ENCODE data around the gene GPATCH4. TPM values are rescaled to one million over a fixed set of nuclear protein-coding genes. Genes with fewer than 3 reads are reported as not detected.

GPATCH4 gene
- total RNA-seq, 1 experiment from 2014 or later = 44.4 TPM

DNA sequence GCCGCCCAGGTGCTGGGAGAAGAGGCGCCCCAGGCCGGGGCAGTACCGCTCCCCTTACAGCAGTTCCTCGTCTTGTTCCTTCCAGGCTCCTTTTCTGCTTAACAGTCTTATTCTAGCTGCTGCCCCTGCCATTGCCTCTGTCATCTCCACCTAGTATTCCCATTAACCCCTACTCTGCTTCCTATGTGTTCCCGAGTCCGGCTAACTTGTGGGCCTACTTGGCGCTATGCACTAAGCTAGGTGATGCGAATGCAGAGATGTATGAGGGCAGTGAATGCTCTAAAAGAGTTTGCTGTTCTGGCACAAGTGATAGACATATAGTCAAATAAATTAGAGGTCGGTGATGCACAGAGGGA, 28.6 kb downstream of the GPATCH4 start:
- Histone ChIP-seq H3K27ac (ENCODE audit: low read length) (no peak overlapping the region), H3K9me3 (ENCODE audit: control insufficient read depth, insufficient read depth, low read depth, low read length) (no peaks in the 10 kb centered on the region), H3K4me1 (ENCODE audit: control insufficient read depth, insufficient read depth, low read length) (peaks cover 10% of the 10 kb centered on the region), H3K36me3 (ENCODE audit: control insufficient read depth, insufficient read depth, low read length) (peaks cover 13% of the 10 kb centered on the region), H3K4me3 (ENCODE audit: low read depth in 2 of 2, low read length in 2 of 2) (peak overlapping the region; percentile 77 to 96), H3K27me3 (ENCODE audit: control insufficient read depth, insufficient read depth, low read length) (no peaks in the 10 kb centered on the region)
- intact Hi-C loops (cut with micrococcal nuclease; ENCODE audit: unreplicated experiment) (loop anchor here (5.0 kb wide), 1 partner anchor 105 kb away; no protein-coding TSS in a partner anchor), in situ Hi-C loops (cut with HindIII; ENCODE audit: low pct_unique_long_range_greater_than_20kb, low sequenced_read_pairs) (no loop called here)
- DNase-seq (ENCODE audit: low read depth, low spot score) (no peak), ATAC-seq (peak; percentile 50)
- POLR2A ChIA-PET = no interaction called here
- TF ChIP-seq POLR2AphosphoS5 (IDR thresholded peaks at IDR 0.05; ENCODE audit: low read depth, low read length) = no peak
- no TSS peak for BruUV-seq (replicated peaks)
- CTCF ChIA-PET = interaction anchor here (0.5 kb wide), 1 partner anchor 154 kb away, joined by 3 read pairs; no protein-coding TSS in a partner anchor

DNA sequence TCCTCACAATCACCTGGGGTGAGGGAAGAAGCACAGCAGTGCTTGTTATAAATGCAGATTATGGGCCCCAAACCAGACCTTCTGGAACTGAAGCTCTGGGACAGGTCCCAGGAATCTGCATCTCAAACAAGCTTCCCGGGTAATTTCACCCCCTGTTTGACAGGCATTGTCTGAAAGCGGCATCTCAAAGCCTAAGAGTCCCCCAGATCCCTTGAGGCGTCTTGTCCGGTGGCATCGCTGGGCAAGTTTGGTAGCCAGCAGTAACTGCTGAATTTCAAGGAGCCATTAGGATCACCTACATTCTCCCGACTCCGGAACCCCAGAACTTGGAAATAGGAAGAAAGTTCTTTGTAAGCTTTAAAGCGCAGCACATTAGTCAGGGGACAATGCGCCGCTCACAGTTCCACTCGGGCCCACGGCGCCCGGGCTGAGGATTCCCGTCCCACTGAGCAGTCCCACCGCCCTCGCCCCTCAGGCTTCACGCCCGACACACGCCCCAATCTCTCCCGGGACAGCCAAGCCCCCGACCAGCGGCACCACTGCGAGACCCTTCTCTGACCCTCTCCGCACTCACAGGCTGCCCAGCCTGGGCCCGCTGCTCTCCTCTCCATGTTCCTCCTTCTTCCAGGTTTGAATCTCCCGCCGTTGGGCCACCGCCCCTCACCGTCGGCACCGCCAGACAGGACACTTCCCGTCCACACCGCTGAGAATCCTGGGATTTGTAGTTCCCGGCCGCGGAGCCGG, 29.2 kb downstream of the GPATCH4 start, which contains the start of gene IQGAP3:
IQGAP3 (minus strand) TSS at position 647 of the 744 bp plus-strand sequence; CDS start at position 611, 36 bp downstream.
- Histone ChIP-seq H3K36me3 (ENCODE audit: control insufficient read depth, insufficient read depth, low read length) (peaks cover 14% of the 10 kb centered on the region), H3K27me3 (ENCODE audit: control insufficient read depth, insufficient read depth, low read length) (no peaks in the 10 kb centered on the region), H3K4me1 (ENCODE audit: control insufficient read depth, insufficient read depth, low read length) (peaks cover 10% of the 10 kb centered on the region), H3K27ac (ENCODE audit: low read length) (peak within 1 kb of the TSS; percentile 73), H3K4me3 (ENCODE audit: low read depth in 2 of 2, low read length in 2 of 2) (peak within 1 kb of the TSS; percentile 77 to 96), H3K9me3 (ENCODE audit: control insufficient read depth, insufficient read depth, low read depth, low read length) (no peaks in the 10 kb centered on the region)
- ChIA-PET POLR2A (no interaction called here), CTCF (interaction anchor here (0.5 kb wide), 1 partner anchor 154 kb away, joined by 3 read pairs; no protein-coding TSS in a partner anchor)
- TSS peak; percentile 90 for BruUV-seq (replicated peaks)
- ATAC-seq = peak; percentile 99
- in situ Hi-C loops (cut with HindIII; ENCODE audit: low pct_unique_long_range_greater_than_20kb, low sequenced_read_pairs) = no loop called here
- peak; percentile 100 for TF ChIP-seq SIN3A (IDR thresholded peaks at IDR 0.05; ENCODE audit: borderline replicate concordance, insufficient read depth, low read depth, low read length)
- TF ChIP-seq POLR2AphosphoS5 (IDR thresholded peaks at IDR 0.05; ENCODE audit: low read depth, low read length) = 0 out of 2 replicates have a peak, but pooled peaks have one; percentile 46
- TF ChIP-seq, protein P1, sequence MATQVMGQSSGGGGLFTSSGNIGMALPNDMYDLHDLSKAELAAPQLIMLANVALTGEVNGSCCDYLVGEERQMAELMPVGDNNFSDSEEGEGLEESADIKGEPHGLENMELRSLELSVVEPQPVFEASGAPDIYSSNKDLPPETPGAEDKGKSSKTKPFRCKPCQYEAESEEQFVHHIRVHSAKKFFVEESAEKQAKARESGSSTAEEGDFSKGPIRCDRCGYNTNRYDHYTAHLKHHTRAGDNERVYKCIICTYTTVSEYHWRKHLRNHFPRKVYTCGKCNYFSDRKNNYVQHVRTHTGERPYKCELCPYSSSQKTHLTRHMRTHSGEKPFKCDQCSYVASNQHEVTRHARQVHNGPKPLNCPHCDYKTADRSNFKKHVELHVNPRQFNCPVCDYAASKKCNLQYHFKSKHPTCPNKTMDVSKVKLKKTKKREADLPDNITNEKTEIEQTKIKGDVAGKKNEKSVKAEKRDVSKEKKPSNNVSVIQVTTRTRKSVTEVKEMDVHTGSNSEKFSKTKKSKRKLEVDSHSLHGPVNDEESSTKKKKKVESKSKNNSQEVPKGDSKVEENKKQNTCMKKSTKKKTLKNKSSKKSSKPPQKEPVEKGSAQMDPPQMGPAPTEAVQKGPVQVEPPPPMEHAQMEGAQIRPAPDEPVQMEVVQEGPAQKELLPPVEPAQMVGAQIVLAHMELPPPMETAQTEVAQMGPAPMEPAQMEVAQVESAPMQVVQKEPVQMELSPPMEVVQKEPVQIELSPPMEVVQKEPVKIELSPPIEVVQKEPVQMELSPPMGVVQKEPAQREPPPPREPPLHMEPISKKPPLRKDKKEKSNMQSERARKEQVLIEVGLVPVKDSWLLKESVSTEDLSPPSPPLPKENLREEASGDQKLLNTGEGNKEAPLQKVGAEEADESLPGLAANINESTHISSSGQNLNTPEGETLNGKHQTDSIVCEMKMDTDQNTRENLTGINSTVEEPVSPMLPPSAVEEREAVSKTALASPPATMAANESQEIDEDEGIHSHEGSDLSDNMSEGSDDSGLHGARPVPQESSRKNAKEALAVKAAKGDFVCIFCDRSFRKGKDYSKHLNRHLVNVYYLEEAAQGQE (IDR thresholded peaks at IDR 0.05; ENCODE audit: insufficient read depth in 1 of 2, low read depth in 2 of 2, low read length in 1 of 2) = no peak
- TF ChIP-seq, protein P2, sequence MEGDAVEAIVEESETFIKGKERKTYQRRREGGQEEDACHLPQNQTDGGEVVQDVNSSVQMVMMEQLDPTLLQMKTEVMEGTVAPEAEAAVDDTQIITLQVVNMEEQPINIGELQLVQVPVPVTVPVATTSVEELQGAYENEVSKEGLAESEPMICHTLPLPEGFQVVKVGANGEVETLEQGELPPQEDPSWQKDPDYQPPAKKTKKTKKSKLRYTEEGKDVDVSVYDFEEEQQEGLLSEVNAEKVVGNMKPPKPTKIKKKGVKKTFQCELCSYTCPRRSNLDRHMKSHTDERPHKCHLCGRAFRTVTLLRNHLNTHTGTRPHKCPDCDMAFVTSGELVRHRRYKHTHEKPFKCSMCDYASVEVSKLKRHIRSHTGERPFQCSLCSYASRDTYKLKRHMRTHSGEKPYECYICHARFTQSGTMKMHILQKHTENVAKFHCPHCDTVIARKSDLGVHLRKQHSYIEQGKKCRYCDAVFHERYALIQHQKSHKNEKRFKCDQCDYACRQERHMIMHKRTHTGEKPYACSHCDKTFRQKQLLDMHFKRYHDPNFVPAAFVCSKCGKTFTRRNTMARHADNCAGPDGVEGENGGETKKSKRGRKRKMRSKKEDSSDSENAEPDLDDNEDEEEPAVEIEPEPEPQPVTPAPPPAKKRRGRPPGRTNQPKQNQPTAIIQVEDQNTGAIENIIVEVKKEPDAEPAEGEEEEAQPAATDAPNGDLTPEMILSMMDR (IDR thresholded peaks at IDR 0.05) = no peak
- TF ChIP-seq TCF7L2 (IDR thresholded peaks at IDR 0.05; ENCODE audit: low read depth, low read length) = peak; percentile 50; the same call in 1 of the 2 replicates
- no peak for DNase-seq (ENCODE audit: low read depth, low spot score)
- intact Hi-C loops (cut with micrococcal nuclease; ENCODE audit: unreplicated experiment) = loop anchor here (5.0 kb wide), 1 partner anchor 105 kb away; no protein-coding TSS in a partner anchor

Data from Panc1 (cell line).